Body of pancreas (tissue), 4 donors: ENCODE measurements around the gene MIA. TPM values are rescaled to one million over a fixed set of nuclear protein-coding genes. Genes with fewer than 3 reads are reported as not detected.

Experiments used
- ATAC-seq: fragments of 150-250 bp; one replicate; pipeline ENCODE4 v1.9.1; 2016
- DNase-seq, 4 donors: peaks; one replicate each; pipeline ENCODE4 v3.0.0-alpha.2; 2019
- H3K27ac ChIP-seq, 4 donors: fragments of 200-600 bp; sonication (generic); 1 replicate in 3 of 4; 2 replicates in 1 of 4; pipeline versions ENCODE4 v1.5.1 to v1.6.1; 2016 to 2019; ENCODE audit warnings: mild to moderate bottlenecking in 1 of 4, mixed read lengths in 1 of 4, moderate library complexity in 1 of 4
- H3K27me3 ChIP-seq, 2 donors: fragments of 200-600 bp; sonication (generic); one replicate each; pipeline ENCODE4 v1.6.0; 2016; ENCODE audit warnings: mild to moderate bottlenecking in 1 of 2
- H3K36me3 ChIP-seq, 2 donors: fragments of 200-600 bp; sonication (generic); replicated peaks in 1 of 2; 2 replicates each; pipeline ENCODE4 v1.5.1; 2016; ENCODE audit warnings: low read depth in 2 of 2; ENCODE audit not compliant: insufficient read depth in 1 of 2
- H3K4me1 ChIP-seq: fragments of 200-600 bp; sonication (generic); one replicate; pipeline ENCODE4 v1.6.0; 2016
- H3K4me3 ChIP-seq, 2 donors: fragments of 200-600 bp; sonication (generic); 1 replicate in 1 of 2; 2 replicates in 1 of 2; pipeline ENCODE4 v1.5.1; 2016 to 2019
- H3K9me3 ChIP-seq, 3 donors: fragments of 200-600 bp; sonication (generic); 1 replicate in 2 of 3; 2 replicates in 1 of 3; pipeline ENCODE4 v1.5.1; 2016
- POLR2A ChIP-seq, 3 donors: fragments of 450-650 bp; IDR thresholded peaks; one replicate each; pipeline ENCODE4 v1.6.1; 2016; ENCODE audit warnings: antibody characterized with exemption in 3 of 3, mild to moderate bottlenecking in 2 of 3
- WGBS, 2 donors: methylation state at CpG; one replicate each; pipeline ENCODE4 v1.1.5; 2017; 5-methylcytosine and 5-hydroxymethylcytosine counted together
- intact Hi-C: fragments of 100-400 bp; cut with DNase I; formaldehyde crosslinking; loops from one replicate; pipeline ENCODE4 v1.15.1; 2023
- total RNA-seq, 2 donors: library from RNA; depleted of rRNA; stranded (reverse); fragments of >200 nt; gene quantifications; one replicate each; pipeline ENCODE4 v1.1.0, GENCODE V29; 2016
- TF ChIP-seq, protein P1 (sequence below), 7 experiments: fragments of 450-650 bp in 4 of 7; fragments of 200-600 bp in 3 of 7; sonication (generic) in 3 of 7; IDR thresholded peaks; one replicate each; pipeline ENCODE4 v1.5.1; 2016 to 2019; ENCODE audit warnings: antibody characterized with exemption in 7 of 7

MIA gene
- total RNA-seq, 2 donors from 2014 or later, result 5.9 TPM; not detected in 1

DNA sequence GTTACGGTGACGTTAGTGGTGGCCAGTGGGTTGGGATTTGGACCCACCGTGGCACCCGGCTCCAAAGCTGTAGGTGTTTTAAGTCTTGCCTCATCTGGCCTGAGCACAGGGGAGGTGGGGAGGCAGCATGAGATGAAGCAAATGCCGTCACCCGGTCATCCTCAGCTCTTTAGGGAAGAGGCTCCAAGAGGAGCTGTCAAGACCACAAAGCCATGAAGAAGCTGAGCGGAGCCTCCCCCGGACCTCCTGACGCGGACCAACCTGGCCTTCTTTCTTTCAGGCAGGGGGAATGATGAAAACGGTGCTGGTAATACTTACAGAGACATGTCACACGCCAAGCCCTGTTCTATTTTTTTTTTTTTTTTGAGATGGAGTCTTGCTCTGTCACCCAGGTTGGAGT lies 32.4 kb upstream of the MIA start:
- Histone ChIP-seq H3K4me3 (no peak overlapping the region), H3K36me3 (peaks cover 0 to 5% of the 10 kb centered on the region in 2 donors), H3K27me3 (no peaks in the 10 kb centered on the region), H3K27ac (no peak overlapping the region), H3K9me3 (no peaks in the 10 kb centered on the region), H3K4me1 (peaks cover 5% of the 10 kb centered on the region)
- intact Hi-C loops, result no loop called here
- DNase-seq (no peak), ATAC-seq (no peak)
- WGBS, 2 donors, result 87 to 91% methylated on average over 12 of the region's 12 CpGs
- TF ChIP-seq POLR2A (IDR thresholded peaks at IDR 0.05), result no peak
- TF ChIP-seq, protein P1, sequence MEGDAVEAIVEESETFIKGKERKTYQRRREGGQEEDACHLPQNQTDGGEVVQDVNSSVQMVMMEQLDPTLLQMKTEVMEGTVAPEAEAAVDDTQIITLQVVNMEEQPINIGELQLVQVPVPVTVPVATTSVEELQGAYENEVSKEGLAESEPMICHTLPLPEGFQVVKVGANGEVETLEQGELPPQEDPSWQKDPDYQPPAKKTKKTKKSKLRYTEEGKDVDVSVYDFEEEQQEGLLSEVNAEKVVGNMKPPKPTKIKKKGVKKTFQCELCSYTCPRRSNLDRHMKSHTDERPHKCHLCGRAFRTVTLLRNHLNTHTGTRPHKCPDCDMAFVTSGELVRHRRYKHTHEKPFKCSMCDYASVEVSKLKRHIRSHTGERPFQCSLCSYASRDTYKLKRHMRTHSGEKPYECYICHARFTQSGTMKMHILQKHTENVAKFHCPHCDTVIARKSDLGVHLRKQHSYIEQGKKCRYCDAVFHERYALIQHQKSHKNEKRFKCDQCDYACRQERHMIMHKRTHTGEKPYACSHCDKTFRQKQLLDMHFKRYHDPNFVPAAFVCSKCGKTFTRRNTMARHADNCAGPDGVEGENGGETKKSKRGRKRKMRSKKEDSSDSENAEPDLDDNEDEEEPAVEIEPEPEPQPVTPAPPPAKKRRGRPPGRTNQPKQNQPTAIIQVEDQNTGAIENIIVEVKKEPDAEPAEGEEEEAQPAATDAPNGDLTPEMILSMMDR (IDR thresholded peaks at IDR 0.05), result peak in 1 of 7 experiments; percentile 9

DNA sequence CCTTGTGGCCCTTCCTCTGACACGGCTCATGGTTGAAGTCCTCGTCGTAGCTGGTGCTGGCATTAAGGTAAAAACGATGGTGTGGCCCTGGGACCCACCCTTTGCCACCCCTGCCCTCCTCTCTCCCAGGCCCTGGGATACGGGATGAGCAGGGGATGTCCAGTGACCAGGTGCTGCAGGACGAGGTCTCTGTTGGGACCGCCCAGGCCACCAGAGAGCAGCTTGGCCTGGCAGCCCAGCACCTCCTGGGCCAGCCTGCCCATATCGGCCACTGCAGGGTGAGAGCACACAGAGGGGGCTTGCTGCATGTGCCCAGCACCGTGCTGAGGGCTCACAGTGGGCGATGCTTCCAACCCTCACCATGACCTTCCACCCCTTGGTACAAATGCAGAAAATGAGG lies 31.4 kb upstream of the MIA start:
- Histone ChIP-seq H3K36me3 (peaks cover 0 to 5% of the 10 kb centered on the region in 2 donors), H3K9me3 (no peaks in the 10 kb centered on the region), H3K4me3 (no peak overlapping the region), H3K27me3 (no peaks in the 10 kb centered on the region), H3K4me1 (peaks cover 8% of the 10 kb centered on the region), H3K27ac (no peak overlapping the region)
- no peak for DNase-seq
- intact Hi-C loops, result no loop called here
- WGBS, 2 donors, result 80 to 85% methylated on average over 6 to 9 of the region's 10 CpGs
- TF ChIP-seq, protein P1 (IDR thresholded peaks at IDR 0.05), result no peak
- no peak for TF ChIP-seq POLR2A (IDR thresholded peaks at IDR 0.05)
- no peak for ATAC-seq

DNA sequence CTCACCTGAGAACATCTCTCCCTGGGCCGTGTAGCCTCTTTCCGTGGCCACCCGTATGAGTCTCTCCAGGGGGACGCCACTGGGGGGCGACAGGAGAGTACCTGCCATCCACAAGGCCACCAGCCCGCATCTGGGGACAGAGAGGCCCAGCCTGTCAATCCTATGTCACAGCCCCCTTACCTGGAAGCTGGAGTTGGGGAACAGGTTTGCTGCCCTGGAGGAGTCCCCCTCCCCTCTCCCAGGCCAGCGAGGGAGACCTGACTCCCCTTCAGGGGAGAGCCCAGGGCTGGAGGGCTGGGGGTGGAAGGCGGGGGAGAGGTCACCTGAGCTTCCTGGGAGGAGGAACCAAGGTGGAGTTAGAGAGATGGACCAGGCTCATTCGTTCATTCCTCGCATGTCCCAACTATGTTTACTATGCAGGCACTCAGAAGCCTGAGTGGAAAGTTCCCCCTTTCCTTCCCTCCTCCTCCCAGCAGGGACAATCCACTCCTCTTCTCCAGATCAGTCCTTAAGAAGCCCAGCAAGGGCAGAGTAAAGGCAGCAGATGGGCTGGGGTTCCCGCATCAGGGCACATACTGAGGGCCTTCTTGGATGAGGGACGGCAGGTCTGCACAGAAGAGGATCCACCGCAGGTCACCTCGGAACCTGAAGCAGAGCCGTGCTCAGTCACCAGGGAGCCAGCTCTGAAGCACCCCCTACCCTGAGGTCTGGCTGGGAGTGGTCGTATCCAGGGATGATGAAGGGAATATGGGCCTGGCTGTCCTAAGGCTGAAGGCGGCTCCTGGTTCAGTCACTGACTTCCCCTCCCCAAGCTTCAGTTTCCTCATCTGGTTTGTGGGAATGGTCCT lies 30.5 kb upstream of the MIA start:
- TF ChIP-seq, protein P1 (IDR thresholded peaks at IDR 0.05), result peak in 3 of 7 experiments; percentile 9 to 28 (median 11)
- no peak for TF ChIP-seq POLR2A (IDR thresholded peaks at IDR 0.05)
- H3K9me3 ChIP-seq, result no peaks in the 10 kb centered on the region
- WGBS, 2 donors, result 49 to 64% methylated on average over 3 to 17 of the region's 17 CpGs
- no peak overlapping the region for H3K4me3 ChIP-seq
- no peak for ATAC-seq
- DNase-seq, result peak in 3 of 4 donors; percentile 22 to 42 (median 24)
- H3K36me3 ChIP-seq, result peaks cover 0 to 1% of the 10 kb centered on the region in 2 donors
- peaks cover 16% of the 10 kb centered on the region for H3K4me1 ChIP-seq
- no peaks in the 10 kb centered on the region for H3K27me3 ChIP-seq
- H3K27ac ChIP-seq, result peak overlapping the region in 2 of 4 donors; percentile 36 to 56
- intact Hi-C loops, result no loop called here

DNA sequence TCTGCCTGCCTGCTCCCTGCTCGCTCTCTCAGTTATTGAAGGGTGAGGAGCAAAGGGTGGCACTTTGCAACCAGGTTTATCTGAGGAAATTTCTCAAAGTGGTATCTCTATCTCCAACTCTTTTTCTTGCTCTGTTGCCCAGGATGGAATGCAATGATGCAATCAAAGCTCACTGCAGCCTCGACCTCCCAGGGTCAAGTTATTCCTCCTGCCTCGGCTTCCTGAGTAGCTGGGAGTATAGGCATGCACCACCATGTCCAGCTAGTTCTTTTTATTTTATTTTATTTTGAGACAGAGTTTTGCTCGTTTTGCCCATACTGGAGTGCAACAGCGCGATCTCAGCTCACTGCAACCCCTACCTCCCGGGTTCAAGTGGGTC lies 29.9 kb upstream of the MIA start:
- Histone ChIP-seq H3K9me3 (no peaks in the 10 kb centered on the region), H3K4me3 (no peak overlapping the region), H3K36me3 (no peaks in the 10 kb centered on the region), H3K4me1 (peaks cover 20% of the 10 kb centered on the region), H3K27ac (peak overlapping the region in 2 of 4 donors; percentile 36 to 56), H3K27me3 (no peaks in the 10 kb centered on the region)
- no peak for TF ChIP-seq POLR2A (IDR thresholded peaks at IDR 0.05)
- TF ChIP-seq, protein P1 (IDR thresholded peaks at IDR 0.05), result no peak
- intact Hi-C loops, result no loop called here
- DNase-seq (no peak), ATAC-seq (no peak)
- WGBS, 2 donors, result 66 to 76% methylated on average over 7 of the region's 7 CpGs
